ENCODE results near the gene TGFBI. TPM values are rescaled to one million over a fixed set of nuclear protein-coding genes. Genes with fewer than 3 reads are reported as not detected.
A peak's percentile ranks its signal among the peaks of the same experiment; 100 is the strongest.

Gene TGFBI
- polyA plus RNA-seq, 3 donors: 480 to 653 (median 565) TPM

GRCh38 chr5:136057401-136058038, 28.7 kb downstream of the TGFBI start:
- H3K9me3 Mint-ChIP-seq: no peaks in the 10 kb centered on the region
- no peaks in the 10 kb centered on the region for H3K4me1 ChIP-seq (ENCODE audit: control insufficient read depth in 1 of 2, insufficient read depth in 2 of 2, low read length in 2 of 2)
- H3K4me1 Mint-ChIP-seq: peaks cover 3% of the 10 kb centered on the region
- peaks cover 94% of the 10 kb centered on the region for H4K20me1 ChIP-seq (ENCODE audit: insufficient read depth, low read length)
- DNase-seq: no peak
- H2AFZ ChIP-seq (ENCODE audit: insufficient read depth, low read depth, low read length, poor library complexity, severe bottlenecking): no peak overlapping the region
- 0% methylated on average over 1 of the region's 5 CpGs for WGBS (ENCODE audit: insufficient coverage)
- no peaks in the 10 kb centered on the region for H3K9me3 ChIP-seq (replicated peaks in 1 of 2; ENCODE audit: control insufficient read depth in 1 of 2, insufficient read depth in 1 of 2, low read length in 2 of 2)
- H3K36me3 Mint-ChIP-seq: peaks cover 100% of the 10 kb centered on the region in 2 donors
- peaks cover 99 to 100% of the 10 kb centered on the region in 2 donors for H3K36me3 ChIP-seq (replicated peaks in 1 of 2; ENCODE audit: control insufficient read depth in 1 of 2, insufficient read depth in 2 of 2, low read length in 2 of 2)
- H3K4me2 ChIP-seq (replicated peaks; ENCODE audit: extremely low read depth, low read length, poor library complexity, severe bottlenecking): no peak overlapping the region
- intact Hi-C loops (cut with micrococcal nuclease): no loop called here
- H3K4me3 ChIP-seq (replicated peaks in 1 of 3; ENCODE audit: low read depth in 2 of 3, low read length in 3 of 3): no peak overlapping the region
- H3K27ac Mint-ChIP-seq: peak overlapping the region in 3 of 7 donors; percentile 12 to 51 (median 42)
- peak overlapping the region; percentile 4 for H3K9ac ChIP-seq (ENCODE audit: insufficient read depth, low read length, poor library complexity, severe bottlenecking)
- no peaks in the 10 kb centered on the region for H3K27me3 ChIP-seq (ENCODE audit: control insufficient read depth in 2 of 2, insufficient read depth in 2 of 2, low read length in 2 of 2)
- no peak overlapping the region for H3K4me3 Mint-ChIP-seq
- H3K27me3 Mint-ChIP-seq (ENCODE audit: low read depth in 3 of 3): peaks cover 2 to 8% (median 8%) of the 10 kb centered on the region in 3 donors
- H3K27ac ChIP-seq (ENCODE audit: low read depth in 1 of 2, low read length in 2 of 2): peak overlapping the region in 1 of 2 donors; percentile 61
- H3K79me2 ChIP-seq (ENCODE audit: insufficient read depth, low read length): no peaks in the 10 kb centered on the region
- no peak for TF ChIP-seq CTCF (IDR thresholded peaks at IDR 0.05)

- Mint-ChIP-seq H3K36me3 (peaks cover 100% of the 10 kb centered on the region in 2 donors), H3K27me3 (ENCODE audit: low read depth in 3 of 3) (peaks cover 2 to 8% (median 8%) of the 10 kb centered on the region in 3 donors), H3K9me3 (no peaks in the 10 kb centered on the region), H3K4me1 (peaks cover 3% of the 10 kb centered on the region), H3K4me3 (no peak overlapping the region), H3K27ac (no peak overlapping the region)
- DNase-seq: no peak
- Histone ChIP-seq H3K36me3 (replicated peaks in 1 of 2; ENCODE audit: control insufficient read depth in 1 of 2, insufficient read depth in 2 of 2, low read length in 2 of 2) (peaks cover 99 to 100% of the 10 kb centered on the region in 2 donors), H3K4me3 (replicated peaks in 1 of 3; ENCODE audit: low read depth in 2 of 3, low read length in 3 of 3) (no peak overlapping the region), H3K9me3 (replicated peaks in 1 of 2; ENCODE audit: control insufficient read depth in 1 of 2, insufficient read depth in 1 of 2, low read length in 2 of 2) (no peaks in the 10 kb centered on the region), H3K4me1 (ENCODE audit: control insufficient read depth in 1 of 2, insufficient read depth in 2 of 2, low read length in 2 of 2) (no peaks in the 10 kb centered on the region), H2AFZ (ENCODE audit: insufficient read depth, low read depth, low read length, poor library complexity, severe bottlenecking) (no peak overlapping the region), H3K4me2 (replicated peaks; ENCODE audit: extremely low read depth, low read length, poor library complexity, severe bottlenecking) (no peak overlapping the region), H3K9ac (ENCODE audit: insufficient read depth, low read length, poor library complexity, severe bottlenecking) (no peak overlapping the region), H3K27ac (ENCODE audit: low read depth in 1 of 2, low read length in 2 of 2) (no peak overlapping the region), H3K27me3 (ENCODE audit: control insufficient read depth in 2 of 2, insufficient read depth in 2 of 2, low read length in 2 of 2) (no peaks in the 10 kb centered on the region), H3K79me2 (ENCODE audit: insufficient read depth, low read length) (no peaks in the 10 kb centered on the region), H4K20me1 (ENCODE audit: insufficient read depth, low read length) (peaks cover 94% of the 10 kb centered on the region)
- no peak for TF ChIP-seq CTCF (IDR thresholded peaks at IDR 0.05)
- 100% methylated on average over 2 of the region's 10 CpGs for WGBS (ENCODE audit: insufficient coverage)
- intact Hi-C loops (cut with micrococcal nuclease): no loop called here
Observed at GRCh38 chr5:136058039-136058971, 29.5 kb downstream of the TGFBI start.
